Heart right ventricle (tissue), 16 donors: ENCODE measurements around the gene BCL2L13. TPM values are rescaled to one million over a fixed set of nuclear protein-coding genes. Genes with fewer than 3 reads are reported as not detected.

Source experiments
- ATAC-seq, 8 donors: fragments of 200-7000 bp; cut with Tn5 transposase; one replicate each; pipeline ENCODE4 v1.9.1; 2020; ENCODE audit warnings: mild to moderate bottlenecking in 8 of 8, moderate library complexity in 8 of 8, moderate number of reproducible peaks in 1 of 8
- DNase-seq, 2 donors: peaks; one replicate each; pipeline ENCODE4 v3.0.0-alpha.2; 2020
- H3K27ac ChIP-seq, 10 donors: fragments of 200-600 bp; sonication (generic) in 2 of 10; one replicate each; pipeline versions ENCODE4 v1.5.0 to v1.8.0; 2020 to 2022; ENCODE audit warnings: mild to moderate bottlenecking in 3 of 10
- H3K27me3 ChIP-seq, 7 donors: fragments of 200-600 bp; one replicate each; pipeline ENCODE4 v1.8.0; 2021 to 2022; ENCODE audit warnings: mild to moderate bottlenecking in 2 of 7
- H3K36me3 ChIP-seq, 9 donors: fragments of 200-600 bp; sonication (generic) in 1 of 9; one replicate each; pipeline versions ENCODE4 v1.5.0 to v1.8.0; 2020 to 2022; ENCODE audit warnings: mild to moderate bottlenecking in 2 of 9
- H3K4me1 ChIP-seq, 9 donors: fragments of 200-600 bp; sonication (generic) in 1 of 9; one replicate each; pipeline versions ENCODE4 v1.5.0 to v1.8.0; 2020 to 2022; ENCODE audit warnings: mild to moderate bottlenecking in 4 of 9
- H3K4me3 ChIP-seq, 10 donors: fragments of 200-600 bp; sonication (generic) in 2 of 10; one replicate each; pipeline versions ENCODE4 v1.5.0 to v1.8.0; 2020 to 2022; ENCODE audit warnings: mild to moderate bottlenecking in 7 of 10, moderate library complexity in 2 of 10
- H3K9me3 ChIP-seq, 11 donors: fragments of 200-600 bp in 10 of 11; sonication (generic) in 2 of 11; one replicate each; pipeline versions ENCODE4 v1.5.0 to v1.8.0; 2013 to 2022; ENCODE audit warnings: mild to moderate bottlenecking in 2 of 11, control low read depth in 1 of 11, moderate library complexity in 1 of 11
- CTCF ChIP-seq, 9 donors: fragments of 200-600 bp; sonication (generic) in 2 of 9; IDR thresholded peaks; one replicate each; pipeline versions ENCODE4 v1.5.0 to v1.8.0; 2021 to 2022; ENCODE audit warnings: antibody characterized with exemption in 9 of 9, mild to moderate bottlenecking in 5 of 9, moderate library complexity in 1 of 9
- WGBS, 2 donors: extraction: QIAGEN DNeasy Blood & Tissue Kit; methylation state at CpG; one replicate each; pipeline ENCODE4 v1.1.7; 2013; ENCODE audit warnings: inconsistent platforms in 1 of 2; 5-methylcytosine and 5-hydroxymethylcytosine counted together
- intact Hi-C, 10 donors: fragments of 100-400 bp; cut with DNase I; formaldehyde crosslinking; loops; one replicate each; pipeline versions ENCODE4 v1.11.1 to v1.14.2; 2022
- polyA plus RNA-seq, 2 donors: library from polyadenylated mRNA; stranded (reverse); fragments of 200-250 nt; gene quantifications; one replicate each; pipeline ENCODE4 v1.2.3, GENCODE V29; 2013
- total RNA-seq, 10 donors: library from RNA; stranded (reverse); fragmentation: NEBNext Ultra II Directional in 3 of 10; extraction: Animal tissue kit (Norgen Biotek cat#: 25700) in 3 of 10; gene quantifications; one replicate each; pipeline versions ENCODE4 v1.2.1 to v1.2.4, GENCODE V29; 2021 to 2023
- donor health status: Arrhythmogenic right ventricular cardiomyopathy.
- donor health status: ischemic (EF 13 %, LVEDD 7.1; RV severe dilation, severe dysfunction).
- donor health status: healthy with polysubstance abuse.
- donor health status: DM: no; HTN: yes; CAD: no.
- donor health status: DM: no; HTN: no; CAD: no.
- donor health status: ischemic (EF 25% LVEDD 6.9; RV normal size, moderate dysfunction).
- donor health status: ischemic (EF 25% LVEDD 5.7; RV mildly dilated, moderate dysfunction).
- donor health status: healthy.
- donor health status: DM: yes; HTN: yes; CAD: no.
- donor health status: Ischemic cardiomyopathy.
- donor health status: ischemic (EF 35%, LVEDD 5.7; RV mildly dilated, moderate dysfunction).
- donor health status: nonischemic (EF 11% LVEDD 7.7; RV severe dilation, severe dysfunction).
- donor health status: DM: yes; HTN: yes; CAD: no.
- donor health status: PGD.
- donor health status: ischemic (EF 29% LVEDD 5.4; RV normal size, mild dysfunction).
- donor health status: nonischemic (EF 23%, LVEDD 6.1; RV moderate dilation, normal function).

Gene BCL2L13
- total and polyA plus RNA-seq, 12 donors, result 27.9 to 113 (median 88.7) TPM

- Histone ChIP-seq H3K9me3 (no peaks in the 10 kb centered on the region), H3K27ac (no peak overlapping the region), H3K4me1 (peaks cover 0 to 22% (median 0%) of the 10 kb centered on the region in 9 donors), H3K27me3 (no peaks in the 10 kb centered on the region), H3K4me3 (no peak overlapping the region), H3K36me3 (peaks cover 0 to 14% (median 0%) of the 10 kb centered on the region in 9 donors)
- ATAC-seq (no peak), DNase-seq (no peak)
- intact Hi-C loops, result loop anchor here in 1 of 10 donors (10.0 kb wide), 1 partner anchor 56 kb away; no protein-coding TSS in a partner anchor
- TF ChIP-seq CTCF (IDR thresholded peaks at IDR 0.05), result no peak
- WGBS, 2 donors, result 72 to 78% methylated on average over 1 of the region's 1 CpG
Measured at GRCh38 chr22:17648569-17648968, 10.0 kb downstream of the BCL2L13 start.

GRCh38 chr22:17655289-17655688 lies 16.7 kb downstream of the BCL2L13 start:
- H3K36me3 ChIP-seq, result peaks cover 0 to 62% (median 31%) of the 10 kb centered on the region in 9 donors

GRCh38 chr22:17656870-17657395 lies 18.4 kb downstream of the BCL2L13 start:
- Histone ChIP-seq H3K4me3 (no peak overlapping the region), H3K9me3 (no peaks in the 10 kb centered on the region), H3K36me3 (peaks cover 0 to 77% (median 38%) of the 10 kb centered on the region in 9 donors), H3K27ac (no peak overlapping the region), H3K4me1 (peaks cover 0 to 13% (median 0%) of the 10 kb centered on the region in 9 donors), H3K27me3 (no peaks in the 10 kb centered on the region)
- 91 to 93% methylated on average over 10 of the region's 10 CpGs for WGBS, 2 donors
- no peak for DNase-seq
- no peak for TF ChIP-seq CTCF (IDR thresholded peaks at IDR 0.05)
- intact Hi-C loops, result no loop called here
- no peak for ATAC-seq

More at GRCh38 chr22:17655289-17655688, 16.7 kb downstream of the BCL2L13 start:
- ATAC-seq (no peak), DNase-seq (no peak)
- no peak for TF ChIP-seq CTCF (IDR thresholded peaks at IDR 0.05)
- intact Hi-C loops, result no loop called here
- Histone ChIP-seq H3K27ac (no peak overlapping the region), H3K4me1 (peaks cover 0 to 13% (median 0%) of the 10 kb centered on the region in 9 donors), H3K27me3 (no peaks in the 10 kb centered on the region), H3K4me3 (no peak overlapping the region), H3K9me3 (no peaks in the 10 kb centered on the region)
- 93 to 95% methylated on average over 3 of the region's 3 CpGs for WGBS, 2 donors

GRCh38 chr22:17664414-17665055 lies 26.0 kb downstream of the BCL2L13 start:
- Histone ChIP-seq H3K4me1 (peaks cover 0 to 19% (median 0%) of the 10 kb centered on the region in 9 donors), H3K36me3 (peaks cover 0 to 76% (median 19%) of the 10 kb centered on the region in 9 donors), H3K4me3 (no peak overlapping the region), H3K27ac (no peak overlapping the region), H3K27me3 (no peaks in the 10 kb centered on the region), H3K9me3 (no peaks in the 10 kb centered on the region)
- ATAC-seq, result no peak
- TF ChIP-seq CTCF (IDR thresholded peaks at IDR 0.05), result no peak
- no peak for DNase-seq
- intact Hi-C loops, result no loop called here
- WGBS, 2 donors, result 94 to 95% methylated on average over 6 of the region's 6 CpGs
